ENCODE results near the gene VAT1L.
A peak's percentile ranks its signal among the peaks of the same experiment; 100 is the strongest.

The VAT1L gene

GRCh38 chr16:77969861-77970260, 181.5 kb downstream of the VAT1L start:
- Mint-ChIP-seq H3K4me1 (no peaks in the 10 kb centered on the region), H3K27me3 (ENCODE audit: low read depth) (peaks cover 52% of the 10 kb centered on the region), H3K4me3 (no peak overlapping the region), H3K27ac (no peak overlapping the region), H3K9me3 (no peaks in the 10 kb centered on the region), H3K36me3 (ENCODE audit: low read depth) (no peaks in the 10 kb centered on the region)
- TF ChIP-seq CTCF (IDR thresholded peaks at IDR 0.05; ENCODE audit: unreplicated experiment in 3 of 3) = no peak

- no peak for TF ChIP-seq CTCF (IDR thresholded peaks at IDR 0.05; ENCODE audit: unreplicated experiment in 3 of 3)
- H3K4me3 Mint-ChIP-seq = no peak overlapping the region
- H3K4me1 Mint-ChIP-seq = no peaks in the 10 kb centered on the region
- H3K36me3 Mint-ChIP-seq (ENCODE audit: low read depth) = no peaks in the 10 kb centered on the region
- H3K9me3 Mint-ChIP-seq = no peaks in the 10 kb centered on the region
- no peak overlapping the region for H3K27ac Mint-ChIP-seq
- H3K27me3 Mint-ChIP-seq (ENCODE audit: low read depth) = peaks cover 48% of the 10 kb centered on the region
Observed at GRCh38 chr16:77970371-77970770, 182.0 kb downstream of the VAT1L start.

- H3K27me3 Mint-ChIP-seq (ENCODE audit: low read depth) = peaks cover 45% of the 10 kb centered on the region
- no peaks in the 10 kb centered on the region for H3K36me3 Mint-ChIP-seq (ENCODE audit: low read depth)
- H3K9me3 Mint-ChIP-seq = no peaks in the 10 kb centered on the region
- no peaks in the 10 kb centered on the region for H3K4me1 Mint-ChIP-seq
- peak; percentile 81 to 84 (median 82) for TF ChIP-seq CTCF (IDR thresholded peaks at IDR 0.05; ENCODE audit: unreplicated experiment in 3 of 3)
- no peak overlapping the region for H3K27ac Mint-ChIP-seq
- no peak overlapping the region for H3K4me3 Mint-ChIP-seq
Observed at GRCh38 chr16:77971306-77972061, 183.1 kb downstream of the VAT1L start.

- H3K27me3 Mint-ChIP-seq (ENCODE audit: low read depth) = peaks cover 42% of the 10 kb centered on the region
- TF ChIP-seq CTCF (IDR thresholded peaks at IDR 0.05; ENCODE audit: unreplicated experiment in 3 of 3) = no peak
- no peaks in the 10 kb centered on the region for H3K4me1 Mint-ChIP-seq
- no peaks in the 10 kb centered on the region for H3K9me3 Mint-ChIP-seq
- H3K27ac Mint-ChIP-seq = no peak overlapping the region
- no peak overlapping the region for H3K4me3 Mint-ChIP-seq
- no peaks in the 10 kb centered on the region for H3K36me3 Mint-ChIP-seq (ENCODE audit: low read depth)
Observed at GRCh38 chr16:77972062-77972392, 183.7 kb downstream of the VAT1L start.

GRCh38 chr16:77974883-77975282, 186.5 kb downstream of the VAT1L start:
- Mint-ChIP-seq H3K27ac (no peak overlapping the region), H3K4me3 (no peak overlapping the region), H3K36me3 (ENCODE audit: low read depth) (no peaks in the 10 kb centered on the region), H3K4me1 (no peaks in the 10 kb centered on the region), H3K27me3 (ENCODE audit: low read depth) (peaks cover 40% of the 10 kb centered on the region), H3K9me3 (no peaks in the 10 kb centered on the region)
- TF ChIP-seq CTCF (IDR thresholded peaks at IDR 0.05; ENCODE audit: unreplicated experiment in 3 of 3) = no peak

GRCh38 chr16:77975942-77976341, 187.6 kb downstream of the VAT1L start:
- no peaks in the 10 kb centered on the region for H3K9me3 Mint-ChIP-seq
- no peaks in the 10 kb centered on the region for H3K4me1 Mint-ChIP-seq
- H3K36me3 Mint-ChIP-seq (ENCODE audit: low read depth) = no peaks in the 10 kb centered on the region
- TF ChIP-seq CTCF (IDR thresholded peaks at IDR 0.05; ENCODE audit: unreplicated experiment in 3 of 3) = no peak
- H3K27me3 Mint-ChIP-seq (ENCODE audit: low read depth) = peaks cover 40% of the 10 kb centered on the region
- H3K27ac Mint-ChIP-seq = no peak overlapping the region
- no peak overlapping the region for H3K4me3 Mint-ChIP-seq

All from nephron (organoid).